CD14-positive monocyte (primary cell): Measurements from ENCODE around the gene SEMA6B. TPM values are rescaled to one million over a fixed set of nuclear protein-coding genes. Genes with fewer than 3 reads are reported as not detected.

Experiments used
- DNase-seq, 3 donors: peaks; one replicate each; pipeline ENCODE4 v3.0.0-alpha.2; 2011 to 2022
- H2AFZ ChIP-seq: 2 replicates; pipeline ENCODE4 v1.6.0; 2012; ENCODE audit warnings: mild to moderate bottlenecking, low read depth, low read length, inconsistent platforms; ENCODE audit not compliant: insufficient read depth, poor library complexity, severe bottlenecking
- H3K27ac ChIP-seq, 2 donors: 1 replicate in 1 of 2; 2 replicates in 1 of 2; pipeline ENCODE4 v1.5.1; 2012 to 2013; ENCODE audit warnings: low read length in 2 of 2, control low read depth in 1 of 2, inconsistent platforms in 1 of 2, low read depth in 1 of 2, mild to moderate bottlenecking in 1 of 2
- H3K27me3 ChIP-seq, 2 donors: one replicate each; pipeline versions ENCODE4 v1.6.0 to v1.6.1; 2011 to 2013; ENCODE audit warnings: low read length in 2 of 2; ENCODE audit not compliant: control insufficient read depth in 2 of 2, insufficient read depth in 2 of 2
- H3K36me3 ChIP-seq, 2 donors: replicated peaks in 1 of 2; 1 replicate in 1 of 2; 2 replicates in 1 of 2; pipeline versions ENCODE4 v1.5.1 to v1.6.1; 2012 to 2013; ENCODE audit warnings: low read length in 2 of 2, control low read depth in 1 of 2, inconsistent platforms in 1 of 2, mild to moderate bottlenecking in 1 of 2; ENCODE audit not compliant: insufficient read depth in 2 of 2, control insufficient read depth in 1 of 2
- H3K4me1 ChIP-seq, 2 donors: 1 replicate in 1 of 2; 2 replicates in 1 of 2; pipeline versions ENCODE4 v1.5.1 to v1.6.1; 2012 to 2013; ENCODE audit warnings: low read length in 2 of 2, control low read depth in 1 of 2, inconsistent platforms in 1 of 2, mild to moderate bottlenecking in 1 of 2, moderate library complexity in 1 of 2; ENCODE audit not compliant: insufficient read depth in 2 of 2, control insufficient read depth in 1 of 2
- H3K4me2 ChIP-seq: replicated peaks from 2 replicates; pipeline ENCODE3; 2012; ENCODE audit warnings: low read length, moderate library complexity, mild to moderate bottlenecking; ENCODE audit not compliant: poor library complexity, severe bottlenecking; ENCODE audit errors: extremely low read depth
- H3K4me3 ChIP-seq, 3 experiments: fragments of 200-600 bp in 1 of 3; sonication (generic) in 1 of 3; replicated peaks in 1 of 3; 1 replicate in 2 of 3; 2 replicates in 1 of 3; pipeline ENCODE4 v1.5.1; 2011 to 2013; ENCODE audit warnings: low read length in 3 of 3, mild to moderate bottlenecking in 3 of 3, control low read depth in 2 of 3, low read depth in 2 of 3, inconsistent platforms in 1 of 3, moderate library complexity in 1 of 3
- H3K79me2 ChIP-seq: 2 replicates; pipeline ENCODE4 v1.6.0; 2012; ENCODE audit warnings: mild to moderate bottlenecking, control low read depth, inconsistent platforms, low read length, moderate library complexity; ENCODE audit not compliant: insufficient read depth
- H3K9ac ChIP-seq: 2 replicates; pipeline ENCODE4 v1.6.0; 2017; ENCODE audit warnings: low read length, mild to moderate bottlenecking; ENCODE audit not compliant: insufficient read depth, poor library complexity, severe bottlenecking
- H3K9me3 ChIP-seq, 2 donors: replicated peaks in 1 of 2; 1 replicate in 1 of 2; 2 replicates in 1 of 2; pipeline versions ENCODE4 v1.5.1 to v1.6.1; 2012 to 2013; ENCODE audit warnings: low read length in 2 of 2, control low read depth in 1 of 2; ENCODE audit not compliant: control insufficient read depth in 1 of 2, insufficient read depth in 1 of 2
- H4K20me1 ChIP-seq: 2 replicates; pipeline ENCODE4 v1.6.0; 2012; ENCODE audit warnings: mild to moderate bottlenecking, low read length, control low read depth, moderate library complexity; ENCODE audit not compliant: insufficient read depth
- H3K27ac Mint-ChIP-seq, 7 donors: one replicate each; pipeline ENCODE4 v1.8.0; 2020; ENCODE audit warnings: mild to moderate bottlenecking in 7 of 7, mixed read lengths in 7 of 7, moderate library complexity in 6 of 7, inconsistent platforms in 2 of 7
- H3K27me3 Mint-ChIP-seq, 3 donors: one replicate each; pipeline ENCODE4 v1.8.0; 2021 to 2022; ENCODE audit warnings: low read depth in 3 of 3, mild to moderate bottlenecking in 3 of 3, mixed read lengths in 3 of 3, moderate library complexity in 3 of 3, inconsistent platforms in 1 of 3
- H3K36me3 Mint-ChIP-seq, 2 donors: one replicate each; pipeline ENCODE4 v1.8.0; 2020; ENCODE audit warnings: mixed read lengths in 2 of 2, inconsistent platforms in 1 of 2, mild to moderate bottlenecking in 1 of 2
- H3K4me1 Mint-ChIP-seq: one replicate; pipeline ENCODE4 v1.8.0; 2020; ENCODE audit warnings: mild to moderate bottlenecking, mixed read lengths
- H3K4me3 Mint-ChIP-seq, 2 donors: one replicate each; pipeline ENCODE4 v1.8.0; 2020; ENCODE audit warnings: mild to moderate bottlenecking in 2 of 2, mixed read lengths in 2 of 2, moderate library complexity in 1 of 2
- H3K9me3 Mint-ChIP-seq, 7 donors: one replicate each; pipeline ENCODE4 v1.8.0; 2020 to 2022; ENCODE audit warnings: mixed read lengths in 7 of 7, mild to moderate bottlenecking in 6 of 7, moderate library complexity in 6 of 7, inconsistent platforms in 2 of 7
- CTCF ChIP-seq: fragments of 200-600 bp; IDR thresholded peaks from one replicate; pipeline ENCODE4 v1.8.0; 2022; ENCODE audit warnings: antibody characterized with exemption, mild to moderate bottlenecking
- WGBS: methylation state at CpG from one replicate; pipeline ENCODE4 v1.1.5; 2013; ENCODE audit warnings: missing lambda C conversion rate; ENCODE audit not compliant: insufficient coverage; 5-methylcytosine and 5-hydroxymethylcytosine counted together
- intact Hi-C, 2 donors: fragments of 100-400 bp; cut with micrococcal nuclease; formaldehyde crosslinking; loops; one replicate each; pipeline versions ENCODE4 v1.15.0 to v1.15.1; 2023
- polyA plus RNA-seq, 3 donors: library from polyadenylated mRNA; depleted of rRNA in 1 of 3; unstranded in 2 of 3; stranded (reverse) in 1 of 3; fragments of 300-500 nt in 2 of 3; fragments of >200 nt in 1 of 3; fragmentation: Illumina TruSeq in 2 of 3; gene quantifications; 1 replicate in 2 of 3; 2 replicates in 1 of 3; pipeline ENCODE4 v1.2.3, GENCODE V29; 2012 to 2021

Gene SEMA6B
- polyA plus RNA-seq, 3 donors: 0.12 to 1.6 (median 0.87) TPM

GRCh38 chr19:4519521-4520277 lies 39.8 kb downstream of the SEMA6B start:
- H3K36me3 Mint-ChIP-seq: no peaks in the 10 kb centered on the region
- H3K27ac Mint-ChIP-seq: no peak overlapping the region
- H3K4me1 Mint-ChIP-seq: no peaks in the 10 kb centered on the region
- H3K9me3 Mint-ChIP-seq: peaks cover 0 to 2% (median 0%) of the 10 kb centered on the region in 7 donors
- Histone ChIP-seq H3K79me2 (no peaks in the 10 kb centered on the region), H3K36me3 (no peaks in the 10 kb centered on the region), H3K27ac (no peak overlapping the region), H3K27me3 (no peaks in the 10 kb centered on the region), H2AFZ (no peak overlapping the region), H3K4me1 (no peaks in the 10 kb centered on the region), H3K4me2 (no peak overlapping the region), H3K9ac (no peak overlapping the region), H3K9me3 (no peaks in the 10 kb centered on the region), H3K4me3 (no peak overlapping the region), H4K20me1 (no peaks in the 10 kb centered on the region)
- intact Hi-C loops: loop anchor here in 1 of 2 donors (10.0 kb wide), 1 partner anchor 255 kb away; no protein-coding TSS in a partner anchor
- 79% methylated on average over 7 of the region's 9 CpGs for WGBS
- no peak for TF ChIP-seq CTCF
- no peak for DNase-seq
- H3K27me3 Mint-ChIP-seq: peaks cover 0 to 11% (median 7%) of the 10 kb centered on the region in 3 donors
- no peak overlapping the region for H3K4me3 Mint-ChIP-seq

- Histone ChIP-seq H3K9ac (no peak overlapping the region), H3K79me2 (no peaks in the 10 kb centered on the region), H3K27ac (no peak overlapping the region), H4K20me1 (no peaks in the 10 kb centered on the region), H3K4me2 (no peak overlapping the region), H3K36me3 (no peaks in the 10 kb centered on the region), H3K27me3 (no peaks in the 10 kb centered on the region), H2AFZ (no peak overlapping the region), H3K4me3 (no peak overlapping the region), H3K4me1 (no peaks in the 10 kb centered on the region), H3K9me3 (no peaks in the 10 kb centered on the region)
- TF ChIP-seq CTCF: no peak
- Mint-ChIP-seq H3K36me3 (no peaks in the 10 kb centered on the region), H3K27me3 (peaks cover 0 to 12% (median 7%) of the 10 kb centered on the region in 3 donors), H3K4me3 (no peak overlapping the region), H3K4me1 (no peaks in the 10 kb centered on the region), H3K9me3 (peaks cover 0 to 2% (median 0%) of the 10 kb centered on the region in 7 donors), H3K27ac (no peak overlapping the region)
- WGBS: 89% methylated on average over 4 of the region's 6 CpGs
- intact Hi-C loops: no loop called here
- no peak for DNase-seq
Measured at GRCh38 chr19:4519172-4519496, 40.4 kb downstream of the SEMA6B start.
